Cardiac muscle cell (in vitro differentiated cells and primary cell): ENCODE results near the gene PLA2G4B. TPM values are rescaled to one million over a fixed set of nuclear protein-coding genes. Genes with fewer than 3 reads are reported as not detected.

Experiments used
- DNase-seq, 2 donors: peaks; one replicate each; pipeline versions ENCODE4 v3.0.0 to v3.0.0-alpha.2; 2010 to 2017; ENCODE audit warnings: low read depth in 1 of 2, low spot score in 1 of 2
- H3K27ac ChIP-seq: fragments of 200-600 bp; sonication (generic); 2 replicates; pipeline ENCODE4 v1.5.1; 2016
- H3K27me3 ChIP-seq: fragments of 200-600 bp; sonication (generic); 2 replicates; pipeline ENCODE4 v1.6.0; 2016; ENCODE audit warnings: control low read depth
- H3K36me3 ChIP-seq: fragments of 200-600 bp; sonication (generic); 2 replicates; pipeline ENCODE4 v1.5.1; 2016; ENCODE audit warnings: control low read depth
- H3K4me1 ChIP-seq: fragments of 200-600 bp; sonication (generic); 2 replicates; pipeline ENCODE4 v1.8.1; 2017; ENCODE audit warnings: low read depth, mild to moderate bottlenecking, mixed run types
- H3K4me3 ChIP-seq: fragments of 200-600 bp; sonication (generic); 2 replicates; pipeline ENCODE4 v1.5.1; 2016; ENCODE audit warnings: mild to moderate bottlenecking
- H3K9me3 ChIP-seq: fragments of 200-600 bp; sonication (generic); 2 replicates; pipeline ENCODE4 v1.5.1; 2017; ENCODE audit warnings: low read depth, mild to moderate bottlenecking, control low read depth
- polyA plus RNA-seq: library from polyadenylated mRNA; unstranded; fragments of >200 nt; fragmentation: Nextera tagmentation; extraction: Ambion mirVana; gene quantifications from 2 replicates; pipeline ENCODE4 v1.2.1, GENCODE V29; 2016
- total RNA-seq: library from RNA; depleted of rRNA; stranded (reverse); fragments of >200 nt; gene quantifications from 2 replicates; pipeline ENCODE4 v1.2.3, GENCODE V29; 2016
- TF ChIP-seq, protein P1 (sequence below): IDR thresholded peaks from 2 replicates; pipeline ENCODE4 v1.5.1; 2012; ENCODE audit warnings: low read depth, mild to moderate bottlenecking, low read length

The PLA2G4B gene
- total and polyA plus RNA-seq, 2 experiments from 2014 or later: 20.1 to 29.1 TPM

DNA sequence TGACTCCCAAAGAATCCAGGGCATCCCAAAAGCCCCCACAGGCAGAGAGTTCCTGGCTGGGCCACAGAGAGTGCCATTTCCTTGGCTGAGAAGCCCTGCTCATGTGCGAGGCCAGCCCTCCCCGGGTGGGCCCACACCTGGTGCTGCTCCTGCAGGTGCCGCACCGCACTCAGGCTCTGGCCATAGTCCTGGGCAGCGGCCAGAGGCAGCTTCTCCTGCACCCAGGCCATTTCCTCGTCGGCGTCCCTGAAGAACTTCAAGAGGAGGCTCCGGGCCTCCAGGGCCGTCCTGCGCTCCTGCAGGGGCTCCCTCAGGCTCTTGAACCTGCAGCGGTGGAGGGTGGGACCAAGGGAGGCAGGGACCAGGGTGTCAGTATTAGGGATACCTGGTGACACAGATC is 18.1 kb downstream of the PLA2G4B start:
- Histone ChIP-seq H3K27ac (no peak overlapping the region), H3K9me3 (no peaks in the 10 kb centered on the region), H3K4me3 (no peak overlapping the region), H3K36me3 (no peaks in the 10 kb centered on the region), H3K27me3 (no peaks in the 10 kb centered on the region), H3K4me1 (peaks cover 9% of the 10 kb centered on the region)
- DNase-seq: no peak
- TF ChIP-seq, protein P1, sequence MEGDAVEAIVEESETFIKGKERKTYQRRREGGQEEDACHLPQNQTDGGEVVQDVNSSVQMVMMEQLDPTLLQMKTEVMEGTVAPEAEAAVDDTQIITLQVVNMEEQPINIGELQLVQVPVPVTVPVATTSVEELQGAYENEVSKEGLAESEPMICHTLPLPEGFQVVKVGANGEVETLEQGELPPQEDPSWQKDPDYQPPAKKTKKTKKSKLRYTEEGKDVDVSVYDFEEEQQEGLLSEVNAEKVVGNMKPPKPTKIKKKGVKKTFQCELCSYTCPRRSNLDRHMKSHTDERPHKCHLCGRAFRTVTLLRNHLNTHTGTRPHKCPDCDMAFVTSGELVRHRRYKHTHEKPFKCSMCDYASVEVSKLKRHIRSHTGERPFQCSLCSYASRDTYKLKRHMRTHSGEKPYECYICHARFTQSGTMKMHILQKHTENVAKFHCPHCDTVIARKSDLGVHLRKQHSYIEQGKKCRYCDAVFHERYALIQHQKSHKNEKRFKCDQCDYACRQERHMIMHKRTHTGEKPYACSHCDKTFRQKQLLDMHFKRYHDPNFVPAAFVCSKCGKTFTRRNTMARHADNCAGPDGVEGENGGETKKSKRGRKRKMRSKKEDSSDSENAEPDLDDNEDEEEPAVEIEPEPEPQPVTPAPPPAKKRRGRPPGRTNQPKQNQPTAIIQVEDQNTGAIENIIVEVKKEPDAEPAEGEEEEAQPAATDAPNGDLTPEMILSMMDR: no peak

GRCh38 chr15:41857316-41857715 is 18.7 kb downstream of the PLA2G4B start:
- no peak overlapping the region for H3K4me3 ChIP-seq

GRCh38 chr15:41858756-41859155 is 20.1 kb downstream of the PLA2G4B start:
- no peak for DNase-seq
- H3K9me3 ChIP-seq: no peaks in the 10 kb centered on the region
- H3K27me3 ChIP-seq: no peaks in the 10 kb centered on the region
- no peak overlapping the region for H3K4me3 ChIP-seq
- H3K4me1 ChIP-seq: peaks cover 9% of the 10 kb centered on the region
- H3K27ac ChIP-seq: no peak overlapping the region
- TF ChIP-seq, protein P1: no peak
- no peaks in the 10 kb centered on the region for H3K36me3 ChIP-seq

More at GRCh38 chr15:41857316-41857715, 18.7 kb downstream of the PLA2G4B start:
- TF ChIP-seq, protein P1: no peak
- Histone ChIP-seq H3K27me3 (no peaks in the 10 kb centered on the region), H3K36me3 (no peaks in the 10 kb centered on the region), H3K4me1 (peaks cover 9% of the 10 kb centered on the region), H3K27ac (no peak overlapping the region), H3K9me3 (no peaks in the 10 kb centered on the region)
- DNase-seq: no peak

- Histone ChIP-seq H3K4me1 (peaks cover 6% of the 10 kb centered on the region), H3K27me3 (no peaks in the 10 kb centered on the region), H3K4me3 (no peak overlapping the region), H3K9me3 (no peaks in the 10 kb centered on the region), H3K27ac (no peak overlapping the region), H3K36me3 (no peaks in the 10 kb centered on the region)
- no peak for DNase-seq
- TF ChIP-seq, protein P1: no peak
Observed at GRCh38 chr15:41860049-41860828, 21.6 kb downstream of the PLA2G4B start.

- H3K4me1 ChIP-seq: peaks cover 13% of the 10 kb centered on the region
- no peaks in the 10 kb centered on the region for H3K36me3 ChIP-seq
- H3K4me3 ChIP-seq: no peak overlapping the region
- TF ChIP-seq, protein P1: no peak
- H3K27me3 ChIP-seq: no peaks in the 10 kb centered on the region
- H3K9me3 ChIP-seq: no peaks in the 10 kb centered on the region
- H3K27ac ChIP-seq: no peak overlapping the region
- no peak for DNase-seq
Observed at GRCh38 chr15:41861736-41862356, 23.2 kb downstream of the PLA2G4B start.
